ENCODE data around the gene GPR39. TPM values are rescaled to one million over a fixed set of nuclear protein-coding genes. Genes with fewer than 3 reads are reported as not detected.
"Not testable (repeated sequence)": the region's sequence is repeated elsewhere in the genome, so short reads cannot be mapped to it uniquely, and the experiment has no call there.

Gene GPR39
- polyA plus RNA-seq, 4 donors, result 3.8 to 12.6 (median 5.3) TPM

DNA sequence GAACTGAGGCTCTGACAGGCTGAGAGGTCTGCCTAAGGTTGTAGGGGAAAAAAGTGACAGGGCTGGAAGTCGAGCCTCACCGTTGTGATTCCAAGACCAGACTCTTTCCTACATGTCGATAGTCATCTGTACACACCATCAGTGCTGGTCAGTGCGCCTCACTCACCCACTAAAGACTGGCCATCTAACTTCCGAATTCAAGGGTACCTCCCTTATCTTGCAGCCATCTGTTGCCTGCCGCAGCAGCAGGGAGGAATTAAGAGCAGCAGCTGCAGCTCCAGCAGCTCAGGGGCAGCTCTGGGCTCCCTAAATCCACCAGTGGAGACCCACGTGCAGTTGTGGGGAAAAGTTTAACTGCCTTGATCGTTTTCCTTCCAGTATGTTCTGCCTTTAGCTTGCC is 32.6 kb upstream of the GPR39 start:
- Histone ChIP-seq H3K9me3 (ENCODE audit: control insufficient read depth in 2 of 2, insufficient read depth in 1 of 2, low read depth in 1 of 2, low read length in 1 of 2) (no peaks in the 10 kb centered on the region), H3K4me3 (ENCODE audit: low read depth in 1 of 3, low read length in 3 of 3) (no peak overlapping the region)
- no peak for FAIRE-seq

DNA sequence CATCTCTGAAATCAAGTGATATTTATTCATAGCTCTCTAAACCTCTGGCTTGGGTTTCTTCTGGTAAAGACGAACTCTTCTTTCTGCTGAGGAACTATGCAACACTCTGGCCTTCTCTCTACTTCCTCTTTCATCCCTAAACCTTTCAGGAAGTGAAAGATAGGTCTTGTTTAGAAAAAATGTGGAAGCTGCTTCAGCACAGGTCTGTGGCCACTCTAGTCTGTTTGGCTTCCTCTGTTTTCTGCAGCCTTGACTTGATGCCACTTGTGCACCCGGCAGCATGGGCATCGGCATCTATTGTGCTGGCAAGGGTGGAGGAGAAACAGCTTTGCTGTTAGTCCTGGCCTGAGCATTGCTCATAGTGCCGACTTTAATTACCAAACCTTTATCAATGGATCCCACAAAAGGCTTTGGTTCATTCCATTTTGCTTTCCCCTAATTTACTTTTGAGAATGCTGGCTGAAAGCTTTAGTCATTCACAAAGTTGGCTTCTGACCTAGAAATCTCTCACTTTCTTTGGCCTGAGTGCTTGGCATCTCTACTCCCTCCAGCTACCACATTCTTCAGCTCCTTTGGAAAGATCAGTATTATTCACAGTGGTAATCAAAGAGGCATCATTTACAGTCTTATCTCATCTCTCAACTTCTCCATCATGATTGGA is 32.0 kb upstream of the GPR39 start:
- no peak for FAIRE-seq
- Histone ChIP-seq H3K27ac (ENCODE audit: low read depth in 1 of 3, low read length in 2 of 3) (no peak overlapping the region), H3K36me3 (ENCODE audit: control insufficient read depth in 3 of 3, insufficient read depth in 2 of 3, low read depth in 1 of 3, low read length in 3 of 3) (no peaks in the 10 kb centered on the region), H3K9me3 (ENCODE audit: control insufficient read depth in 2 of 2, insufficient read depth in 1 of 2, low read depth in 1 of 2, low read length in 1 of 2) (no peaks in the 10 kb centered on the region), H3K4me3 (ENCODE audit: low read depth in 1 of 3, low read length in 3 of 3) (no peak overlapping the region), H3K27me3 (ENCODE audit: control insufficient read depth in 3 of 3, insufficient read depth in 3 of 3, low read length in 3 of 3) (no peaks in the 10 kb centered on the region), H3K4me1 (ENCODE audit: control insufficient read depth in 3 of 3, insufficient read depth in 2 of 3, low read depth in 1 of 3, low read length in 2 of 3) (no peaks in the 10 kb centered on the region)
- 59 to 83% (median 70%) methylated on average over 4 of the region's 4 CpGs for WGBS, 3 donors
- no peak for DNase-seq

More for the DNA sequence above, 32.6 kb upstream of the GPR39 start:
- Histone ChIP-seq H3K36me3 (ENCODE audit: control insufficient read depth in 3 of 3, insufficient read depth in 2 of 3, low read depth in 1 of 3, low read length in 3 of 3) (no peaks in the 10 kb centered on the region), H3K27ac (ENCODE audit: low read depth in 1 of 3, low read length in 2 of 3) (no peak overlapping the region), H3K27me3 (ENCODE audit: control insufficient read depth in 3 of 3, insufficient read depth in 3 of 3, low read length in 3 of 3) (no peaks in the 10 kb centered on the region), H3K4me1 (ENCODE audit: control insufficient read depth in 3 of 3, insufficient read depth in 2 of 3, low read depth in 1 of 3, low read length in 2 of 3) (no peaks in the 10 kb centered on the region)
- 51 to 70% (median 67%) methylated on average over 8 of the region's 8 CpGs for WGBS, 3 donors
- no peak for DNase-seq

DNA sequence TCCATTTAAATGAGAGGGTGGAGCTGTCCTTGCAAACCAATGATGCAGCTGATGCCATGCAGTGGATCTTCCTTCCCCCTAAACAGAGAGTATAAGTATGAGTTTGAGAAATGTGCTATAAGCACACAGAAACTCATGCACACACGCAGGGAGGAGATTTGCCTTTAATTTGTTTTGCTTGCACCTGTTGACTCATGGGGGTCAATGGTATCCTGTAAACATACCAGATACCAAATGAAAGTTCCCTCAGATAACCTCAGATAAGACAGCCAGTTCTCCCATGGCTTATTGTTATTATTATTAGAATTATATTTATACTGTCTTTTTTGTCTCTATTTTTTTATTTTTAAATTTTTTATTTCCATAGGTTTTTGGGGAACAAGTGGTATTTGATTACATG is 29.5 kb upstream of the GPR39 start:
- Histone ChIP-seq H3K27ac (ENCODE audit: low read depth in 1 of 3, low read length in 2 of 3) (no peak overlapping the region), H3K4me1 (ENCODE audit: control insufficient read depth in 3 of 3, insufficient read depth in 2 of 3, low read depth in 1 of 3, low read length in 2 of 3) (no peaks in the 10 kb centered on the region), H3K9me3 (ENCODE audit: control insufficient read depth in 2 of 2, insufficient read depth in 1 of 2, low read depth in 1 of 2, low read length in 1 of 2) (peaks cover 0 to 2% of the 10 kb centered on the region in 2 donors), H3K27me3 (ENCODE audit: control insufficient read depth in 3 of 3, insufficient read depth in 3 of 3, low read length in 3 of 3) (no peaks in the 10 kb centered on the region), H3K4me3 (ENCODE audit: low read depth in 1 of 3, low read length in 3 of 3) (no peak overlapping the region), H3K36me3 (ENCODE audit: control insufficient read depth in 3 of 3, insufficient read depth in 2 of 3, low read depth in 1 of 3, low read length in 3 of 3) (no peaks in the 10 kb centered on the region)
- DNase-seq, result no peak
- FAIRE-seq, result no peak
- 60 to 90% (median 83%) methylated on average over 1 of the region's 1 CpG for WGBS, 3 donors

DNA sequence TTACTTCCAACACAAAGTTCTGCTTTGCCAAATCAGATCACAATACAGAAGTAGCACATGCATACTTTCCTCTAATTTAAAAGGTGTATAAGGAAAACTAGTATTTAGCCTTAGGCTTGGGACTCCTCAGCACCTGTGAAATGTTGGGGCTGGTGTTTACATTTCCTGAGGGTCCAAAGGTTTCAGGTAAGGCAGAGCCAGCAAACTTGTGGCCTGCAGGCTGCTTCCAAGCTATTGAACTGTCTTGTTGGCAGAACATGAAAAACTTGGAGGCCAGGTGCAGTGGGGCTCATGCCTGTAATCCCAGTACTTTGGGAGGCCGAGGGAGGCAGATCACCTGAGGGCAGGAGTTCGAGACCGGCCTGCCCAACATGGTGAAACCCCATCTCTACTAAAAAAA is 26.5 kb upstream of the GPR39 start:
- Histone ChIP-seq H3K36me3 (ENCODE audit: control insufficient read depth in 3 of 3, insufficient read depth in 2 of 3, low read depth in 1 of 3, low read length in 3 of 3) (no peaks in the 10 kb centered on the region), H3K9me3 (ENCODE audit: control insufficient read depth in 2 of 2, insufficient read depth in 1 of 2, low read depth in 1 of 2, low read length in 1 of 2) (peaks cover 0 to 2% of the 10 kb centered on the region in 2 donors), H3K27me3 (ENCODE audit: control insufficient read depth in 3 of 3, insufficient read depth in 3 of 3, low read length in 3 of 3) (no peaks in the 10 kb centered on the region), H3K27ac (ENCODE audit: low read depth in 1 of 3, low read length in 2 of 3) (no peak overlapping the region), H3K4me3 (ENCODE audit: low read depth in 1 of 3, low read length in 3 of 3) (no peak overlapping the region), H3K4me1 (ENCODE audit: control insufficient read depth in 3 of 3, insufficient read depth in 2 of 3, low read depth in 1 of 3, low read length in 2 of 3) (no peaks in the 10 kb centered on the region)
- DNase-seq (peak in 1 of 2 donors; percentile 17), FAIRE-seq (no peak)
- WGBS, 3 donors, result 67 to 82% (median 80%) methylated on average over 3 of the region's 3 CpGs

DNA sequence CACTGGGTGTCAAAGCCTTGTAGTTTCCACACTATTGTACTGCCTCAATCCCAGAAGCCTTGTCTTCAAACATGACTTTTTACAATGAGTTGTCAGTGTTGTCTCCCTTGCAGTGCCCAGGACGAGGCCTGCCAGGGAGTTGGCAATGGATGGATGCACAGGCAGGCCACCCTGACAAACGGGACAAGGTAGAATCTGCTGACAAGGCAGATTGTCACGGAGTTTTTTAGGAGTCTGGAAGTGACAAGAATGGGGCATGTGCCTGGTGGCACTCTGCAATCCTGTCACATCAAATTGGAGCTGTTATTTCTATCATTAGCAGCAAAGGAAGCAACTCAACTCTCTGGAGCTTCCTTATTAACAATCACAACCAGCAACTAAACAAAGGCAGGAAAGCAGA is 25.2 kb upstream of the GPR39 start:
- DNase-seq (no peak), FAIRE-seq (no peak)
- no peaks in the 10 kb centered on the region for H3K27me3 ChIP-seq (ENCODE audit: control insufficient read depth in 3 of 3, insufficient read depth in 3 of 3, low read length in 3 of 3)
- no peak overlapping the region for H3K4me3 ChIP-seq (ENCODE audit: low read depth in 1 of 3, low read length in 3 of 3)
- 74 to 77% (median 74%) methylated on average over 3 of the region's 3 CpGs for whole genome bisulfite sequencing, 3 donors
- H3K36me3 ChIP-seq (ENCODE audit: control insufficient read depth in 3 of 3, insufficient read depth in 2 of 3, low read depth in 1 of 3, low read length in 3 of 3), result no peaks in the 10 kb centered on the region
- no peak overlapping the region for H3K27ac ChIP-seq (ENCODE audit: low read depth in 1 of 3, low read length in 2 of 3)
- H3K9me3 ChIP-seq (ENCODE audit: control insufficient read depth in 2 of 2, insufficient read depth in 1 of 2, low read depth in 1 of 2, low read length in 1 of 2), result peaks cover 0 to 2% of the 10 kb centered on the region in 2 donors
- H3K4me1 ChIP-seq (ENCODE audit: control insufficient read depth in 3 of 3, insufficient read depth in 2 of 3, low read depth in 1 of 3, low read length in 2 of 3), result no peaks in the 10 kb centered on the region

DNA sequence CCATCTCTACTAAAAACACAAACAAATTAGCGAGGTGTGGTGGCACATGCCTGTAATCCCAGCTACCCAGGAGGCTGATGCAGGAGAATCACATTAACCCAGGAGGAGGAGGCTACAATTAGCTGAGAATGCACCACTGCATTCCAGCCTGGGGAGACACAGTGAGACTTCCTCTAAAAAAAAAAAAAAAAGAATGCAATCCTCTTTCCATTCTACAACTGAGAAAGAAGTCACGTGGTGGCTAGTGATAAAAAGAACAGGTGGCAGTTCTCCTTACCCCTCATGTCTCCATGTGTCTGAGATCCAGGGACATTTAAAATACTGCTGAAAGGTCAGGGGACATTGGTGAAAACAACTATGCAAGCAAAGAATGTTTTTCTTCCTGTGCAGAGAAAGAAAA is 24.4 kb upstream of the GPR39 start:
- Histone ChIP-seq H3K27me3 (ENCODE audit: control insufficient read depth in 3 of 3, insufficient read depth in 3 of 3, low read length in 3 of 3) (no peaks in the 10 kb centered on the region), H3K4me1 (ENCODE audit: control insufficient read depth in 3 of 3, insufficient read depth in 2 of 3, low read depth in 1 of 3, low read length in 2 of 3) (no peaks in the 10 kb centered on the region), H3K27ac (ENCODE audit: low read depth in 1 of 3, low read length in 2 of 3) (no peak overlapping the region), H3K36me3 (ENCODE audit: control insufficient read depth in 3 of 3, insufficient read depth in 2 of 3, low read depth in 1 of 3, low read length in 3 of 3) (no peaks in the 10 kb centered on the region), H3K4me3 (ENCODE audit: low read depth in 1 of 3, low read length in 3 of 3) (no peak overlapping the region), H3K9me3 (ENCODE audit: control insufficient read depth in 2 of 2, insufficient read depth in 1 of 2, low read depth in 1 of 2, low read length in 1 of 2) (peaks cover 0 to 2% of the 10 kb centered on the region in 2 donors)
- FAIRE-seq (no peak), DNase-seq (peak in 1 of 2 donors; percentile 18)
- WGBS, 3 donors, result 31 to 40% (median 33%) methylated on average over 2 of the region's 2 CpGs

DNA sequence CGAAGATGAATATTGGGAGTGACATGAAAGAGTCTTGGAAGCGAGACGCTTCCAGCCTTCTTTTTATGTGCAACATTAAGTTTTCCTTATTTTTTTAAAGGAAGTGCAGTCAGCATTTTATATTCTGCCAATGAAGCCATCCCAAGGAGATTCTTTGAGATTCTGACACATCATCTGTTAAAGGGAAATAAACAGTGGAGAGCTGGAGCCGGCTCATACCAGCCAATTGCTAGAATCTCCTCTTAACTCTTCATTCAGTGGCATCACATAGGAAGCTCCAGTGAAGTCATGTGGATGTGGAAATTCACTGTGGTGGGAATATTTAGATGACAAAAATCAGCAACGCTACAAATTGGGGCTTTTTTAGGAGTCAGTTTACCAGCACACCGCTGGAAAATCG is 23.7 kb upstream of the GPR39 start:
- WGBS, 3 donors, result 79 to 92% (median 87%) methylated on average over 7 of the region's 7 CpGs
- Histone ChIP-seq H3K9me3 (ENCODE audit: control insufficient read depth in 2 of 2, insufficient read depth in 1 of 2, low read depth in 1 of 2, low read length in 1 of 2) (peaks cover 0 to 2% of the 10 kb centered on the region in 2 donors), H3K27ac (ENCODE audit: low read depth in 1 of 3, low read length in 2 of 3) (no peak overlapping the region), H3K36me3 (ENCODE audit: control insufficient read depth in 3 of 3, insufficient read depth in 2 of 3, low read depth in 1 of 3, low read length in 3 of 3) (no peaks in the 10 kb centered on the region), H3K4me3 (ENCODE audit: low read depth in 1 of 3, low read length in 3 of 3) (no peak overlapping the region), H3K27me3 (ENCODE audit: control insufficient read depth in 3 of 3, insufficient read depth in 3 of 3, low read length in 3 of 3) (no peaks in the 10 kb centered on the region), H3K4me1 (ENCODE audit: control insufficient read depth in 3 of 3, insufficient read depth in 2 of 3, low read depth in 1 of 3, low read length in 2 of 3) (no peaks in the 10 kb centered on the region)
- FAIRE-seq (no peak), DNase-seq (no peak)

DNA sequence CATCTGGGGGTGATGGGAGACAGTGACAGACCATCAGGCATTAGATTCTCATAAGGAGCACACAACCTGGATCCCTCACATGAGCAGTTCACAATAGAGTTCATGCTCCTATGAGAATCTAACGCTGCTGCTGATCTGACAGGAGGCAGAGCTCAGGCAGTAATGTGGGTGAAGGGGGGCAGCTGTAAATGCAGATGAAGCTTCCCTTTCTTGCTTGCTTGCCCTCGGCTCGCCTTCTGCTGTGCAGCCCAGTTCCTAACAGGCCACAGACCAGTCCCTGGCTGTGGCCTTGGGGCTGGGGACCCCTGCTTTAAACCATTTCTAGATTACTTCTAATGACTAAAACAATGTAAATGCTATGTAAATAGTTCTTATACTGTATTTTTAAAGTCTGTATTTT is 19.6 kb upstream of the GPR39 start:
- H3K9me3 ChIP-seq (ENCODE audit: control insufficient read depth in 2 of 2, insufficient read depth in 1 of 2, low read depth in 1 of 2, low read length in 1 of 2); H3K36me3 ChIP-seq (ENCODE audit: control insufficient read depth in 3 of 3, insufficient read depth in 2 of 3, low read depth in 1 of 3, low read length in 3 of 3); DNase-seq; H3K27ac ChIP-seq (ENCODE audit: low read depth in 1 of 3, low read length in 2 of 3); H3K27me3 ChIP-seq (ENCODE audit: control insufficient read depth in 3 of 3, insufficient read depth in 3 of 3, low read length in 3 of 3); H3K4me1 ChIP-seq (ENCODE audit: control insufficient read depth in 3 of 3, insufficient read depth in 2 of 3, low read depth in 1 of 3, low read length in 2 of 3); H3K4me3 ChIP-seq (ENCODE audit: low read depth in 1 of 3, low read length in 3 of 3); FAIRE-seq: not testable (repeated sequence)
- WGBS, 3 donors, result 70 to 80% (median 71%) methylated on average over 3 of the region's 3 CpGs
